Type B pancreatic cell (in vitro differentiated cells): ENCODE data around the gene KCTD19. TPM values are rescaled to one million over a fixed set of nuclear protein-coding genes. Genes with fewer than 3 reads are reported as not detected.

Source experiments
- DNase-seq: peaks from one replicate; pipeline ENCODE4 v3.0.0; 2021; ENCODE audit warnings: mixed read lengths; ENCODE audit not compliant: unreplicated experiment; ENCODE audit errors: extremely low spot score
- H3K27ac Mint-ChIP-seq: 2 replicates; pipeline ENCODE4 v1.8.0; 2021; ENCODE audit warnings: mild to moderate bottlenecking, mixed read lengths
- H3K27me3 Mint-ChIP-seq: 2 replicates; pipeline ENCODE4 v1.8.0; 2021; ENCODE audit warnings: mixed read lengths
- H3K36me3 Mint-ChIP-seq: 2 replicates; pipeline ENCODE4 v1.8.0; 2021; ENCODE audit warnings: mixed read lengths
- H3K4me1 Mint-ChIP-seq: one replicate; pipeline ENCODE4 v1.8.0; 2021; ENCODE audit warnings: mixed read lengths; ENCODE audit not compliant: unreplicated experiment
- H3K4me3 Mint-ChIP-seq: 2 replicates; pipeline ENCODE4 v1.8.0; 2021; ENCODE audit warnings: mild to moderate bottlenecking, mixed read lengths
- H3K9me3 Mint-ChIP-seq: 2 replicates; pipeline ENCODE4 v1.8.0; 2021; ENCODE audit warnings: mixed read lengths
- total RNA-seq: library from RNA; stranded (reverse); gene quantifications from 2 replicates; pipeline ENCODE4 v1.2.1, GENCODE V29; 2021; ENCODE audit warnings: low replicate concordance
- TF ChIP-seq, protein P1 (sequence below): fragments of 200-600 bp; sonication (generic); conservative IDR thresholded peaks from 2 replicates; pipeline ENCODE4 v1.5.0; 2021; ENCODE audit warnings: antibody characterized with exemption, mild to moderate bottlenecking

The KCTD19 gene
- total RNA-seq, 1 donor from 2014 or later, result 0.56 TPM

DNA sequence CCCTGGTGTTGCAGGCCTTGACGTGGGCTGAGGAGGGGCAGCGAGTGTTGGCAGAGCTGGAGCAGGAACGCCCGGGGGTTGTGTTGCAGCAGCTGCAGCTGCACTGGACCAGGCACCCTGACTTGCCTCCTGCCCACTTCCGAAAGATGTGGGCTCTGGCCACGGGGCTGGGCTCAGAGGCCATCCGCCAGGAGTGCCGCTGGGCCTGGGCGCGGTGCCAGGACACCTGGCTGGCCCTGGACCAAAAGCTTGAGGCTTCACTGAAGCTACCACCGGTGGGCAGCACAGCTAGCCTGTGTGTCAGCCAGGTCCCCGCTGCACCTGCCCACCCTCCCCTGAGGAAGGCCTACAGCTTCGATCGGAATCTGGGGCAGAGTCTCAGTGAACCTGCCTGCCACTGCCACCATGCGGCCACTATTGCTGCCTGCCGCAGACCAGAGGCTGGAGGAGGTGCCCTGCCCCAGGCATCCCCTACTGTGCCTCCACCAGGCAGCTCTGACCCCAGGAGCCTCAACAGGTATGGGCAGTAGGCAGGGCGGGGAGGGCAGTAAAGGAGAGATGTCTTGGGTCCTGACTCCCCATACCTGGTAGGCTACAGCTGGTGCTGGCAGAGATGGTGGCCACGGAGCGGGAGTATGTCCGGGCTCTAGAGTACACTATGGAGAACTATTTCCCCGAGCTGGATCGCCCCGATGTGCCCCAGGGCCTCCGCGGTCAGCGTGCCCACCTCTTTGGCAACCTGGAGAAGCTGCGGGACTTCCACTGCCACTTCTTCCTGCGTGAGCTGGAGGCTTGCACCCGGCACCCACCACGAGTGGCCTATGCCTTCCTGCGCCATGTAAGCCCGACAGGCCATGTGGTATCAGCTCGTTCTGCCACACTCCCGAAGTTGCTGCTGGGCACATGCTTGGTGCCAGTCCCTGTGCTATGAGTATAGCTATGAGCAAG, 41.6 kb downstream of the KCTD19 start:
- no peaks in the 10 kb centered on the region for H3K9me3 Mint-ChIP-seq
- no peak overlapping the region for H3K27ac Mint-ChIP-seq
- no peak overlapping the region for H3K4me3 Mint-ChIP-seq
- no peaks in the 10 kb centered on the region for H3K4me1 Mint-ChIP-seq
- TF ChIP-seq, protein P1, sequence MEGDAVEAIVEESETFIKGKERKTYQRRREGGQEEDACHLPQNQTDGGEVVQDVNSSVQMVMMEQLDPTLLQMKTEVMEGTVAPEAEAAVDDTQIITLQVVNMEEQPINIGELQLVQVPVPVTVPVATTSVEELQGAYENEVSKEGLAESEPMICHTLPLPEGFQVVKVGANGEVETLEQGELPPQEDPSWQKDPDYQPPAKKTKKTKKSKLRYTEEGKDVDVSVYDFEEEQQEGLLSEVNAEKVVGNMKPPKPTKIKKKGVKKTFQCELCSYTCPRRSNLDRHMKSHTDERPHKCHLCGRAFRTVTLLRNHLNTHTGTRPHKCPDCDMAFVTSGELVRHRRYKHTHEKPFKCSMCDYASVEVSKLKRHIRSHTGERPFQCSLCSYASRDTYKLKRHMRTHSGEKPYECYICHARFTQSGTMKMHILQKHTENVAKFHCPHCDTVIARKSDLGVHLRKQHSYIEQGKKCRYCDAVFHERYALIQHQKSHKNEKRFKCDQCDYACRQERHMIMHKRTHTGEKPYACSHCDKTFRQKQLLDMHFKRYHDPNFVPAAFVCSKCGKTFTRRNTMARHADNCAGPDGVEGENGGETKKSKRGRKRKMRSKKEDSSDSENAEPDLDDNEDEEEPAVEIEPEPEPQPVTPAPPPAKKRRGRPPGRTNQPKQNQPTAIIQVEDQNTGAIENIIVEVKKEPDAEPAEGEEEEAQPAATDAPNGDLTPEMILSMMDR, result peak; percentile 66
- peaks cover 5% of the 10 kb centered on the region for H3K27me3 Mint-ChIP-seq
- no peaks in the 10 kb centered on the region for H3K36me3 Mint-ChIP-seq
- no peak for DNase-seq

DNA sequence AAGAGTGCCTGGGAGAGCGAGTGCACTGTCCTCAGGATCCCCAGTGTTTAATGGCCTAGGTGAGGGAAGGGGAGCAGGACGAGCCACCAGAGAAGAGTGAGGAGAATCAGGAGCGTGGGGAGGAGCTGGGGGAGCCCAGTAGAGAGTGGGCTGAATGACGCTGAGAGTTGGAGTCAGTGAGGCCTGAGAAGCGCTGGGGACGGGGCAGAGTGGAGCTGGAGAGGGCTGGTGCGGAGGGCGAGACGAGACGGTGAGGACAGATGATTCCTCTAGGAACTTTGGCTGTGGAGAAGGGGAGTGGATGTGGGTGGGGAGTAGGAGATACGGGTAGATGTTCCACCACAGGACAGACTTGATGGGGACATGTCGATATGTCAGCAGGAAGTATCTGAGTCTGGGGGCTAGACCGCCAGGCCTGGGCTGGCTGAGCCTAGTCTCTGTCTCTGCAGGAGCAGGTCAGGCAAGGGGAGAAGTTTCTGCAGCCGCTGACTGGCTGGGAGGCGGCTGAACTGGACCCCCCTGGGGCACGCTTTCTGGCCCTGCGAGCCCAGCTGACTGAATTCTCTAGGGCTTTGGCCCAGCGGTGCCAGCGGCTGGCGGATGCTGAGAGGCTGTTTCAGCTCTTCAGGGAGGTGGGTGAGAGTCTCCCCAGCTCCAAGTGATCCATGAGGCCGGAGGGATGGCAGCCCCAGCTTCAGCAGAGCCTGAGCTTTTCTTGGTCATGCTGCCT, 42.5 kb downstream of the KCTD19 start:
- Mint-ChIP-seq H3K4me3 (no peak overlapping the region), H3K27ac (no peak overlapping the region), H3K36me3 (no peaks in the 10 kb centered on the region), H3K4me1 (no peaks in the 10 kb centered on the region), H3K9me3 (no peaks in the 10 kb centered on the region), H3K27me3 (peaks cover 5% of the 10 kb centered on the region)
- TF ChIP-seq, protein P1, result no peak
- DNase-seq, result no peak

DNA sequence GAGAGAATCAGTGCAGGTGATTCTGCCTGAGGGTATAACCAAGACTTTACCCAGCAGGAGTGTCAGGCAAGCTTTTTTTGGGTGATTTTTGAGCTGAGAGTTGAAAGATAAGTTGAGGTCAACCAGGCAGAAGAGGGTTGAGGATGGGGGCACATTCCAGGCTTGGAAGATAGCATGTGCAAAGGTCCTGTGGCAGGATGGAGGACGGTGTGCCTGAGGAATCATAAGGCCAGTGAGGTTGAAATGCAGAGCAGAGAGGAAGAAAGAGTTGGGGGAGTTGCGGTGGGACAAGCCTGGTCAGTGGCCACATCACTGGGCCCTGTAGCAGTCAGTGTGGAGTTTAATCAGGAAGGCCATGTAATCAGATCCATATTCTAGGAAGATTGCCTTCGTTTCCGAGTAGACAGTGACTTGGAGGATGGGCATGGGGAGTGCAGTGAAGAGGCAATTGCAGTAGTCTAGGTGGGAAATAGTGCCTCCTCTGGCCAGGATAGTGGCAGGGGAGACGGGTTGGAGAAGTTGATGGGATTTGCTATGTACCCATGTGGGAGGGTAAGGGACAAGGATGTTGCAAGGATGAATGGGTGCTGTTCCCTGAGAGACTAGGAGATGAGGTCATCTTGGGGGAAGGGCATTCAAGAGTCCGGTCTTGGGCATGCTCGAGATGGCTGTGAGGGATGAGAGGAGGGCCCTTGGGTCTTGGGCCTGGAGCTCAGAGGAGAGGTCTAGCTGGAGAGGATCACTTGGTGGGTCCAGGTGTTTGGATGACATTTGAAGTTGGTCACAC, 43.3 kb downstream of the KCTD19 start:
- H3K4me1 Mint-ChIP-seq, result no peaks in the 10 kb centered on the region
- DNase-seq, result no peak
- H3K9me3 Mint-ChIP-seq, result no peaks in the 10 kb centered on the region
- peaks cover 5% of the 10 kb centered on the region for H3K27me3 Mint-ChIP-seq
- no peak overlapping the region for H3K27ac Mint-ChIP-seq
- no peak overlapping the region for H3K4me3 Mint-ChIP-seq
- no peaks in the 10 kb centered on the region for H3K36me3 Mint-ChIP-seq
- TF ChIP-seq, protein P1, result no peak

DNA sequence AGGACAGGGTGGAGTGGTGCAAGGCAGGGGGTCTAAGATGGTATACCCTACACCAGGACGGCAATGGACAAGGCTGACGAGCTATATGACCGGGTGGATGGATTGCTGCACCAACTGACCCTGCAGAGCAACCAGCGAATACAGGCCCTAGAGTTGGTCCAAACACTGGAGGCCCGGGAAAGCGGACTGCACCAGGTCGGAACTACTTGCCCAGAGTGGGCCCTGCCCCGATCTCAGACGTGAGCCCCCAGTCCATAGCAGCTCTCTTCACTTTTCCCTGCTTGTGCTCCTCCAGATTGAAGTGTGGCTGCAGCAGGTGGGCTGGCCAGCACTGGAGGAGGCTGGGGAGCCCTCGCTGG, 44.1 kb downstream of the KCTD19 start:
- H3K4me3 Mint-ChIP-seq, result no peak overlapping the region
- no peaks in the 10 kb centered on the region for H3K36me3 Mint-ChIP-seq
- no peaks in the 10 kb centered on the region for H3K9me3 Mint-ChIP-seq
- no peaks in the 10 kb centered on the region for H3K4me1 Mint-ChIP-seq
- no peak overlapping the region for H3K27ac Mint-ChIP-seq
- peaks cover 5% of the 10 kb centered on the region for H3K27me3 Mint-ChIP-seq
- no peak for DNase-seq
- TF ChIP-seq, protein P1, result no peak
